Measurements from ENCODE around the gene GALP.
"Not testable (repeated sequence)": the region's sequence is repeated elsewhere in the genome, so short reads cannot be mapped to it uniquely, and the experiment has no call there.

Gene GALP

GRCh38 chr19:56148955-56149655, 26.7 kb upstream of the GALP start:
- not testable (repeated sequence) for DNase-seq

GRCh38 chr19:56149656-56150038, 26.2 kb upstream of the GALP start:
- DNase-seq: no peak

GRCh38 chr19:56150358-56150757, 25.4 kb upstream of the GALP start:
- no peak for DNase-seq

- no peak for DNase-seq
Observed at GRCh38 chr19:56152644-56153043, 23.2 kb upstream of the GALP start.

- no peak for DNase-seq
Observed at GRCh38 chr19:56153507-56153906, 22.3 kb upstream of the GALP start.

- DNase-seq: no peak
Observed at GRCh38 chr19:56155124-56155687, 20.6 kb upstream of the GALP start.

GRCh38 chr19:56156768-56157167, 19.0 kb upstream of the GALP start:
- no peak for DNase-seq

- no peak for DNase-seq
Observed at GRCh38 chr19:56158170-56158757, 17.5 kb upstream of the GALP start.

GRCh38 chr19:56159009-56159559, 16.7 kb upstream of the GALP start:
- DNase-seq: no peak

GRCh38 chr19:56159622-56160271, 16.1 kb upstream of the GALP start:
- no peak for DNase-seq

- DNase-seq: no peak
Observed at GRCh38 chr19:56161534-56161933, 14.3 kb upstream of the GALP start.

GRCh38 chr19:56162258-56162657, 13.6 kb upstream of the GALP start:
- no peak for DNase-seq

GRCh38 chr19:56163097-56163496, 12.7 kb upstream of the GALP start:
- no peak for DNase-seq

GRCh38 chr19:56167064-56167578, 8.7 kb upstream of the GALP start:
- DNase-seq: no peak

GRCh38 chr19:56170261-56170660, 5.5 kb upstream of the GALP start:
- no peak for DNase-seq

GRCh38 chr19:56174086-56174485, 1.7 kb upstream of the GALP start:
- no peak for DNase-seq

- DNase-seq: no peak
Observed at GRCh38 chr19:56174550-56174949, 1.3 kb upstream of the GALP start.

- not testable (repeated sequence) for DNase-seq
Observed at GRCh38 chr19:56176310-56176709, 502 bp downstream of the GALP start.

GRCh38 chr19:56176881-56177280, 1.1 kb downstream of the GALP start:
- no peak for DNase-seq

- DNase-seq: no peak
Observed at GRCh38 chr19:56177564-56178243, 1.9 kb downstream of the GALP start.

GRCh38 chr19:56189785-56190184, 14.0 kb downstream of the GALP start:
- DNase-seq: no peak

- no peak for DNase-seq
Observed at GRCh38 chr19:56191115-56191514, 15.3 kb downstream of the GALP start.

GRCh38 chr19:56191711-56192110, 15.9 kb downstream of the GALP start:
- no peak for DNase-seq

Data from cortex of kidney (tissue), 1 donor.